H1 (cell line): ENCODE measurements around the gene SMYD3. TPM values are rescaled to one million over a fixed set of nuclear protein-coding genes. Genes with fewer than 3 reads are reported as not detected.

Experiments used
- CTCF ChIA-PET: fragments of 300-600 bp; sonication (Branson Sonifier 250); formaldehyde crosslinking; loops from one replicate; lab custom pipeline; 2021; ENCODE audit not compliant: partially characterized antibody; lab: Charles Lee
- POLR2A ChIA-PET: fragments of 300-600 bp; sonication (Branson Sonifier 250); formaldehyde crosslinking; loops from one replicate; lab custom pipeline; 2021; ENCODE audit warnings: inconsistent platforms; ENCODE audit not compliant: partially characterized antibody; lab: Charles Lee
- DNase-seq, 2 experiments: peaks; one replicate each; pipeline versions ENCODE4 v3.0.0 to v3.0.0-alpha.2; 2010 to 2022; ENCODE audit warnings: low spot score in 2 of 2, low read depth in 1 of 2, mixed read lengths in 1 of 2
- FAIRE-seq: peaks from 2 replicates; lab custom pipeline; 2011; peaks lifted over from hg19 to GRCh38; lab: Jason Lieb, UNC
- H2AFZ ChIP-seq: 2 replicates; pipeline ENCODE4 v1.8.1; 2012; ENCODE audit warnings: low read length, inconsistent platforms
- H2AK5ac ChIP-seq: 2 replicates; pipeline ENCODE4 v1.6.1; 2013; ENCODE audit warnings: low read depth, low read length
- H2BK120ac ChIP-seq: replicated peaks from 2 replicates; pipeline ENCODE3; 2013; ENCODE audit warnings: low read depth, low read length, inconsistent platforms
- H2BK12ac ChIP-seq: 2 replicates; pipeline ENCODE4 v1.6.1; 2013; ENCODE audit warnings: low read depth, low read length
- H2BK15ac ChIP-seq: 2 replicates; pipeline ENCODE4 v1.6.1; 2013; ENCODE audit warnings: low read length
- H2BK20ac ChIP-seq: 2 replicates; pipeline ENCODE4 v1.6.1; 2013; ENCODE audit warnings: low read length
- H2BK5ac ChIP-seq: 2 replicates; pipeline ENCODE4 v1.6.1; 2013; ENCODE audit warnings: low read depth, low read length
- H3K14ac ChIP-seq: 2 replicates; pipeline ENCODE4 v1.6.1; 2013; ENCODE audit warnings: inconsistent platforms; ENCODE audit not compliant: insufficient read length
- H3K18ac ChIP-seq: 2 replicates; pipeline ENCODE4 v1.6.1; 2013; ENCODE audit warnings: low read length; ENCODE audit errors: extremely low read depth
- H3K23ac ChIP-seq: 2 replicates; pipeline ENCODE4 v1.6.1; 2013; ENCODE audit warnings: inconsistent platforms; ENCODE audit not compliant: insufficient read length
- H3K23me2 ChIP-seq: 2 replicates; pipeline ENCODE4 v1.6.1; 2013; ENCODE audit warnings: low read depth, low read length
- H3K27ac ChIP-seq: 2 replicates; pipeline ENCODE4 v1.6.1; 2011; ENCODE audit warnings: low read depth, low read length, inconsistent platforms
- H3K27me3 ChIP-seq, 4 experiments: replicated peaks in 1 of 4; 1 replicate in 1 of 4; 2 replicates in 3 of 4; pipeline versions ENCODE4 v1.6.1 to v1.8.1; 2011 to 2013; ENCODE audit warnings: low read length in 3 of 4, mild to moderate bottlenecking in 3 of 4, inconsistent platforms in 2 of 4, mixed read lengths in 2 of 4, moderate library complexity in 1 of 4; ENCODE audit not compliant: control insufficient read depth in 3 of 4, insufficient read depth in 3 of 4; ENCODE audit errors: extremely low read depth in 1 of 4
- H3K36me3 ChIP-seq, 4 experiments: 2 replicates each; pipeline versions ENCODE4 v1.6.1 to v1.8.1; 2011 to 2013; ENCODE audit warnings: mild to moderate bottlenecking in 4 of 4, low read length in 3 of 4, moderate library complexity in 2 of 4, control low read depth in 1 of 4, inconsistent platforms in 1 of 4; ENCODE audit not compliant: insufficient read depth in 4 of 4, control insufficient read depth in 2 of 4
- H3K4ac ChIP-seq: replicated peaks from 2 replicates; pipeline ENCODE3; 2013; ENCODE audit warnings: low read length, low read depth, mixed read lengths, inconsistent platforms; ENCODE audit not compliant: insufficient read length
- H3K4me1 ChIP-seq, 4 experiments: replicated peaks in 1 of 4; 1 replicate in 1 of 4; 2 replicates in 3 of 4; pipeline versions ENCODE4 v1.6.1 to v1.8.1; 2011 to 2013; ENCODE audit warnings: low read length in 3 of 4, inconsistent platforms in 2 of 4, mixed read lengths in 1 of 4; ENCODE audit not compliant: insufficient read depth in 4 of 4, control insufficient read depth in 3 of 4
- H3K4me2 ChIP-seq, 2 experiments: 2 replicates each; pipeline versions ENCODE4 v1.6.1 to v1.8.1; 2011 to 2013; ENCODE audit warnings: low read depth in 2 of 2, low read length in 2 of 2, control low read depth in 1 of 2, inconsistent platforms in 1 of 2, mild to moderate bottlenecking in 1 of 2; ENCODE audit not compliant: insufficient read depth in 1 of 2
- H3K4me3 ChIP-seq, 4 experiments: fragments of 200-600, 300-600 bp in 1 of 4; sonication (generic), shearing (Covaris generic), sonication (Bioruptor Twin) in 1 of 4; 2 replicates each; pipeline versions ENCODE4 v1.5.1 to v1.8.1; 2011 to 2016; ENCODE audit warnings: low read length in 4 of 4, low read depth in 3 of 4, control low read depth in 2 of 4, inconsistent platforms in 2 of 4, mild to moderate bottlenecking in 2 of 4, mixed read lengths in 1 of 4, moderate library complexity in 1 of 4; ENCODE audit not compliant: insufficient read depth in 2 of 4; ENCODE audit errors: extremely low read depth in 1 of 4
- H3K56ac ChIP-seq: replicated peaks from 2 replicates; pipeline ENCODE3; 2013; ENCODE audit warnings: low read depth, mild to moderate bottlenecking, mixed read lengths, low read length, inconsistent platforms; ENCODE audit not compliant: insufficient read length
- H3K79me1 ChIP-seq: 2 replicates; pipeline ENCODE4 v1.6.1; 2013; ENCODE audit warnings: low read depth, low read length, control low read depth
- H3K79me2 ChIP-seq, 2 experiments: 2 replicates each; pipeline versions ENCODE4 v1.6.1 to v1.8.1; 2012 to 2013; ENCODE audit warnings: low read length in 2 of 2, mild to moderate bottlenecking in 2 of 2, inconsistent platforms in 1 of 2; ENCODE audit not compliant: insufficient read depth in 2 of 2, control insufficient read depth in 1 of 2
- H3K9ac ChIP-seq, 4 experiments: replicated peaks in 1 of 4; 1 replicate in 1 of 4; 2 replicates in 3 of 4; pipeline versions ENCODE4 v1.6.1 to v1.8.1; 2011 to 2013; ENCODE audit warnings: low read depth in 3 of 4, low read length in 3 of 4, control low read depth in 2 of 4, mild to moderate bottlenecking in 2 of 4, moderate library complexity in 2 of 4, inconsistent platforms in 1 of 4; ENCODE audit errors: extremely low read depth in 1 of 4
- H3K9me3 ChIP-seq, 2 experiments: 2 replicates each; pipeline versions ENCODE4 v1.6.1 to v1.8.1; 2012 to 2013; ENCODE audit warnings: mild to moderate bottlenecking in 2 of 2, moderate library complexity in 2 of 2, control low read depth in 1 of 2, inconsistent platforms in 1 of 2, low read depth in 1 of 2, low read length in 1 of 2, mixed read lengths in 1 of 2; ENCODE audit not compliant: insufficient read depth in 2 of 2
- H4K20me1 ChIP-seq, 2 experiments: replicated peaks in 1 of 2; 2 replicates each; pipeline versions ENCODE3 to v1.8.1; 2011 to 2013; ENCODE audit warnings: inconsistent platforms in 2 of 2, low read length in 2 of 2, mild to moderate bottlenecking in 1 of 2; ENCODE audit not compliant: insufficient read depth in 2 of 2, control insufficient read depth in 1 of 2
- H4K5ac ChIP-seq: 2 replicates; pipeline ENCODE4 v1.6.1; 2013; ENCODE audit warnings: low read length, low read depth, mixed read lengths, inconsistent platforms; ENCODE audit not compliant: insufficient read length
- H4K8ac ChIP-seq: 2 replicates; pipeline ENCODE4 v1.8.0; 2013; ENCODE audit warnings: mild to moderate bottlenecking, moderate library complexity, low read length, inconsistent platforms; ENCODE audit not compliant: insufficient read depth; ENCODE audit errors: extremely low read depth
- H4K91ac ChIP-seq: replicated peaks from 2 replicates; pipeline ENCODE3; 2013; ENCODE audit warnings: low read length, mixed read lengths, inconsistent platforms; ENCODE audit not compliant: insufficient read length
- EGR1 ChIP-seq: IDR thresholded peaks from 2 replicates; pipeline ENCODE4 v1.6.1; 2011; ENCODE audit warnings: low read depth, low read length, borderline replicate concordance
- NANOG ChIP-seq: IDR thresholded peaks from 2 replicates; pipeline ENCODE4 v1.6.1; 2011; ENCODE audit warnings: low read length, low read depth, mild to moderate bottlenecking, inconsistent platforms; ENCODE audit not compliant: insufficient read depth, poor library complexity, severe bottlenecking
- SRF ChIP-seq: IDR thresholded peaks from 2 replicates; pipeline ENCODE4 v1.6.1; 2011; ENCODE audit warnings: mild to moderate bottlenecking, low read depth, low read length, moderate library complexity
- WGBS, 2 experiments: shearing (Covaris generic) in 1 of 2; methylation state at CpG; one replicate each; pipeline versions ENCODE4 v1.1.6 to v1.1.7; 2013 to 2015; ENCODE audit warnings: low lambda C conversion rate in 2 of 2, mixed read lengths in 2 of 2, inconsistent platforms in 1 of 2, low coverage in 1 of 2, missing lambda C conversion rate in 1 of 2; ENCODE audit not compliant: insufficient replicate concordance in 2 of 2, insufficient coverage in 1 of 2, insufficient read length in 1 of 2; ENCODE audit errors: extremely low coverage in 1 of 2, missing lambda C conversion rate in 1 of 2; 5-methylcytosine and 5-hydroxymethylcytosine counted together
- polyA plus RNA-seq, 7 experiments: library from polyadenylated mRNA; depleted of rRNA in 3 of 7; stranded (reverse) in 5 of 7; unstranded in 2 of 7; fragments of >200 nt in 5 of 7; fragments of 200-250 nt in 2 of 7; gene quantifications; 1 replicate in 5 of 7; 2 replicates in 1 of 7; 4 replicates in 1 of 7; pipeline versions ENCODE4 v1.2.1 to v1.2.3, GENCODE V29; 2011 to 2013; ENCODE audit warnings: missing spikeins in 2 of 7, mixed read lengths in 2 of 7
- total RNA-seq: library from RNA; stranded (reverse); fragmentation: NEBNext Ultra II Directional; extraction: Animal tissue kit (Norgen Biotek cat#: 25700); gene quantifications from 2 replicates; pipeline ENCODE4 v1.2.1, GENCODE V29; 2021

Gene SMYD3
- total and polyA plus RNA-seq, 2 of the 8 experiments (the other 6 are each of a cell fraction or from before 2014, with no cell fraction given): 17.3 to 25.4 TPM

DNA sequence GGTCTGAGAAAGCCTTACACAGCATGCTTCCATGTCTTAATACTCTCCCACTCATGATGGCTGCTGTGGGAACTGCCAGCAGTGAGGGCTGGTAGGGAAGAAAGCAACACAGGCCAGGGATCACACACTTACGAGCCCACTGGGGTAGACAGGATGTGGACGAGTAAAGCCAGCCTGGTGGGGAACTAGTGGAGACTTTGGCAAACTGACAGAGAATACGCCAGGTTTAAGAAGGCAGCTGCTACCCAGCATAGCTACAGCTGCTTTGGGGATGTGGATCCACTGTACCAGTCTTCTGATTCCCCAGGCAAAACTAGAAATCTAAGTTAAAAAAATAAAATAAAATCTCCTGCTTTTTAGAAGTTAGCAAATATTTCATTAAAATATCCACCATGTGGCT is 664.0 kb downstream of the SMYD3 start:
- Histone ChIP-seq H3K79me1 (no peaks in the 10 kb centered on the region), H3K23ac (no peak overlapping the region), H2BK120ac (no peak overlapping the region), H3K23me2 (no peaks in the 10 kb centered on the region), H3K4me2 (no peak overlapping the region), H2AK5ac (no peak overlapping the region), H4K91ac (no peak overlapping the region), H3K79me2 (no peaks in the 10 kb centered on the region), H2BK12ac (no peak overlapping the region), H3K36me3 (no peaks in the 10 kb centered on the region), H3K4ac (no peak overlapping the region), H3K18ac (no peak overlapping the region), H2BK20ac (no peak overlapping the region), H4K8ac (no peak overlapping the region; the same call in 1 of the 2 replicates), H3K27me3 (no peaks in the 10 kb centered on the region), H3K4me3 (no peak overlapping the region), H3K4me1 (0 out of 7 replicates have a peak, but pooled peaks cover 0 to 2% (median 0%) of the 10 kb centered on the region in 4 experiments), H3K56ac (no peak overlapping the region), H2BK5ac (no peak overlapping the region), H4K5ac (no peak overlapping the region), H2BK15ac (no peak overlapping the region), H3K27ac (no peak overlapping the region), H3K9me3 (0 out of 4 replicates have a peak, but pooled peaks cover 0 to 2% of the 10 kb centered on the region in 2 experiments), H4K20me1 (no peaks in the 10 kb centered on the region), H3K9ac (no peak overlapping the region), H2AFZ (no peak overlapping the region), H3K14ac (no peak overlapping the region)
- CTCF ChIA-PET: no interaction called here
- WGBS, 2 experiments: 53% methylated on average over 3 of the region's 3 CpGs; no CpG with 5 or more reads in 1 of the 2 experiments
- no peak for DNase-seq
- TF ChIP-seq NANOG: no peak
- TF ChIP-seq EGR1: no peak
- no peak for TF ChIP-seq SRF
- POLR2A ChIA-PET: no interaction called here
- FAIRE-seq: no peak
